HG03521 (cell line): ENCODE results near the gene ZNHIT3.

Experiments used
- ATAC-seq: cut with Tn5 transposase; IDR thresholded peaks from one replicate; pipeline ENCODE4 v1.9.1; 2021; ENCODE audit warnings: mild to moderate bottlenecking, moderate library complexity; ENCODE audit not compliant: unreplicated experiment

The ZNHIT3 gene

DNA sequence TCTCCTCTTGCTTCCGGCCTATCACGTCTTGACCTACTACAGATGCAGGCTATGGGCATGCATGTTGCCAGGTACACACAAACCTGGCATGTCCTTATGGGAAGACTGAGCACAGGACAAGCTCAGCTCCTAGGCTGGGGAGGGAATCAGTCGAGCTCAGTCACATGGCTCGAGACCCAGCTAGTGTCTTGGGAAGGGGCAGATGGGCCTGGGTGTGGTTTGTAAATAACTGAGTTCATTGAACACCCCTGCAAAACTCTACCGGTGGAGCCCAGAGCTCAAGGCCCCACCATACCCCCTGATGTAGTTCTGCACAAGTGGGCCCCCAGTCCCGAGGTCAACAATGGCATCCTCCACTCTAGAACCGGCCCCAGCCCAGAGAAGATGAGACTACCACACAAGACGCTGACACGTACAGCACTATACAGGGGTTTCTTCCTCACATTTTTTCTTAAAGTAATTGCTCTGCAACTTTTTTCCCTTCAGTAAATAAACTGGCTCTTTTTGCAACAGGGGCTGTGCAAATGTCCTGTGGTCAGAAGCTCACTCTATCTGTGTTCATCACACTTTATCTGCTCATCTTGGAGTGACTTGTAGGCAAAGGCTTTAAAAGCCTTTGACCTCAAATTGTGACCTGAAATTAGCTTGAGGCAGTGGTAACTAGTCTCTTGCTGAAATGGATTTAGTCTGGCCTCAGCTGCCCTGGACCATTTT is 22.9 kb downstream of the ZNHIT3 start:
- ATAC-seq: no peak

DNA sequence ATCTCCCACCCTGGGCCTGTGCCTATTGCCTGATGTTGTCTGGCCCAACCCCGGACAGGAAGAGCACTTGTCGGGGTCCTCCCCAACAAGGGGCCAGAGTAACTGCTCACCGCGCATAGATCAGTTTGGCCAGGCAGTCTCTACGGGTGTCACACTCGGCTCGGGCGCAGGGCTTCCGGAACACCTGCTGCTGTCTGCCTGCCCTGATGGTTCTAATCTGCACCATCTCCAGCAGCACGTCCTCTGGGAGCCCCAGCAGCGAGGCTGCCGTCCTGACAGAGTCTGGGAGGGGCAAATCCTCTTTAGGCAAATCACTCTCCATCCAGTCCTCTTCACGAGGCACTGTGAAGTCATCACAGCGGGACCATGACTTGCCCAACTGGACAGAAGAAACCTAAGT is 24.2 kb downstream of the ZNHIT3 start:
- no peak for ATAC-seq

- ATAC-seq: no peak
These were observed 24.7 kb downstream of the ZNHIT3 start for GRCh38 chr17:36511216-36511615.

GRCh38 chr17:36512641-36513040 is 26.2 kb downstream of the ZNHIT3 start:
- ATAC-seq: no peak

DNA sequence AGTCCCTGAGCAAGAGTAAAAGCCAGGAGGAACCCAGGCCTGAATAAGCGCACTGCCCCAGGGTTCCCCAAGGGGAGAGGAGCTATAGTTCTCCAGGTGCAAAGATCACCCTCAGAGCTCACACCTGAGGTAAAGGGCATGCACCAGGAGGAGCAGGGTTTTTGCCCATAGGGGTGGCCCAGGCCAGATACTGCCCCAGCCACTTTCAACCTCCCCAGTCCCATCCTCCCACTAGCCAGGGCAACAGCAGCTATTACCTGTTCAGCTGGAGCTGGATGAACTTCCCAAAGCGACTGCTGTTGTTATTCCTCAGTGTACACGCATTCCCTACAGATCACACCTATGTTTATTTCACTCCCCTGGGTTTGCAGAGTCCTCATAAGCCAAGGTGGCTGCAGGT is 28.4 kb downstream of the ZNHIT3 start:
- no peak for ATAC-seq

GRCh38 chr17:36515837-36516236 is 29.4 kb downstream of the ZNHIT3 start:
- no peak for ATAC-seq

DNA sequence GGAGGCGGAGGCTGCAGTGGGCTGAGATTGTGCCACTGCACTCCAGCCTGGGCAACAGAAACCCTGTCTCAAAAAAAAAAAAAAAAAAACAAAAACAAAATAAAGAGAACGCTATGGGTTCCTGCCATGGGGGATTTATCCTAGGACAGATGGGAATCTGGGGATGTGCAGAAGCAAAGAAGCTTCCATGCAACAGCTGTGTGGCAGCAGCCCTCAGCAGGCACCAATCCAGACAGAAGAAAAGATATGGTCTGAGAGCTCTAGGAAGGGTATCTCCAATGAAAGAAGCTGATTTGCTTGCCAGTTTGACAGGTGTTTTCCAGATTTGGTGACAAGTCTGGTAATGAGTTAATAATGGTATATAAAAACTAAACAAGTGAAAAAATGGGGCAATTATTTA is 36.6 kb downstream of the ZNHIT3 start:
- ATAC-seq: no peak

- ATAC-seq: no peak
These were observed 38.0 kb downstream of the ZNHIT3 start for GRCh38 chr17:36524428-36524876.

GRCh38 chr17:36525113-36525512 is 38.6 kb downstream of the ZNHIT3 start:
- no peak for ATAC-seq

GRCh38 chr17:36525888-36526287 is 39.4 kb downstream of the ZNHIT3 start:
- no peak for ATAC-seq

DNA sequence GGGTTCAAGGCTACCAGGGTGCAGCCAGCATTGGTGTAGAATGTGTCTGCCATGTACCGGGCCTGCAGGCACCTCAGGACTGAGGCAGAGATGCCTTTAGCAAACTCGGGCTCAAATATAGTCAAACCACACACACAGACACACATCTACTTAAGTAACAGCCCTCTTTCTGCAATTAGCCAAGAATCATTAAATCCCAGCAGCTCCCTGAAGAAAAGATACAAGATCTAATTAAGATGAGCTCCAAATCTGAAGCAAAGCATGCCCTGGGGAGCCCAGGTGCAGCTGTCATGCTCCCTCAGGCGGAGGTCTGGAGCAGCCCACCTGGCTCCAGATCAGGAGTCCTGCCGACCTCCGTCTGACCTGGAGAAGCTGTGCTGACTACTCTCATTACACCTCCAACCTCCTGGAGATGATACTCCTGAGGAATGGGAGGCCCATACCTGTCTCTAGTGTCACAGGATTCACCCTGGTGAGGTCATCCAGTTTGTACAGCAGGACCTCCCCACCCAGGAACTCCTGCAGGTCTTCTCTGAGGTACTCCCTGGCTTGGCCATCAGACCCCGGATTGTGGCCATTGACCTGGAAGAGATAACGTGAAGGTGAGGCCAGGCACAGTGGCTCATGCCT is 41.3 kb downstream of the ZNHIT3 start:
- no peak for ATAC-seq

DNA sequence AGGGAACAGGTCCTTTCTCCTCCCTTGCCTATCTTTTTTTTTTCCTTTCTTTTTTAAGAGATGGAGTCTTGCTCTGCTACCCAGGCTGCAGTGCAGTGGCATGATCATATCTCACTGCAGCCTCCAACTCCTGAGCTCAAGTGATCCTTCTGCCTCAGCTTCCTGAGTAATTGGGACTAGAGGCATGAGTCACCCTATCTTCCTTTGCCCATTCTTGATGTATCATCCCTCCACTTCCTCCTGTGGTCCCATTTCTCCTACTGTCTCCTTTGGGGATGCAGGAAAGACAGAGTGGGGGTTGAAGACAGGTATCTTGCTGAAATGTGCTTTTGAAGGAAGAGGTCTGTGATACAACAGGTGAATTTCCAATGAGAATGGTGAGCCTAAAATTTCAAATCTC is 42.6 kb downstream of the ZNHIT3 start:
- no peak for ATAC-seq

DNA sequence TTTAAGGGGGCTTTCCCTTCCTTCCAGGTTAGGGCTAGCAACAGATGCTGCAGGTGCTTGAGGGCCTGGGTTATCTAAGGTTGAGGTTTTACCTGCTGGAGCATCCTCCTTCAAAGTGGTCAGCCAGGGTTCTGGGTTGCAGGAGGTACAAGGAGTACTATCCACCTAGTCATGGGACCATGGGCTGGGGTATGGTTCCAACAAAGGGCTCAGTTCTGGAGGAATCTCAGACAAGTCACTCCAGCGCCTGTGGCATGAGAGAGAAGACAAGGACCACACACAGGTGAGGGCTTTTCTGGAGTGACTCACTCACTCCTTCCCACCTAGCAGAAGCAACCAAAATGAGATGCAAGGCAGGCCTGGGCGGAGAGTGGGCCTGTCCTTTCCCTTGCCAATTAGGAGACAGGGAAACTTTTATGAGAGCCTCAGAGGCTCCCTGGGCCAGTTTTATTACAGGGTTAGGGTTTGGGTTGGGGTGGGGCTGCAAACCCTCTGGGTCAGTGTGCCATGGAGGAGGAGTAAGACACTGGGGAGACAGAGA is 46.0 kb downstream of the ZNHIT3 start:
- ATAC-seq: no peak

- peak; percentile 13 for ATAC-seq
These were observed 47.7 kb downstream of the ZNHIT3 start for GRCh38 chr17:36533935-36534839.

DNA sequence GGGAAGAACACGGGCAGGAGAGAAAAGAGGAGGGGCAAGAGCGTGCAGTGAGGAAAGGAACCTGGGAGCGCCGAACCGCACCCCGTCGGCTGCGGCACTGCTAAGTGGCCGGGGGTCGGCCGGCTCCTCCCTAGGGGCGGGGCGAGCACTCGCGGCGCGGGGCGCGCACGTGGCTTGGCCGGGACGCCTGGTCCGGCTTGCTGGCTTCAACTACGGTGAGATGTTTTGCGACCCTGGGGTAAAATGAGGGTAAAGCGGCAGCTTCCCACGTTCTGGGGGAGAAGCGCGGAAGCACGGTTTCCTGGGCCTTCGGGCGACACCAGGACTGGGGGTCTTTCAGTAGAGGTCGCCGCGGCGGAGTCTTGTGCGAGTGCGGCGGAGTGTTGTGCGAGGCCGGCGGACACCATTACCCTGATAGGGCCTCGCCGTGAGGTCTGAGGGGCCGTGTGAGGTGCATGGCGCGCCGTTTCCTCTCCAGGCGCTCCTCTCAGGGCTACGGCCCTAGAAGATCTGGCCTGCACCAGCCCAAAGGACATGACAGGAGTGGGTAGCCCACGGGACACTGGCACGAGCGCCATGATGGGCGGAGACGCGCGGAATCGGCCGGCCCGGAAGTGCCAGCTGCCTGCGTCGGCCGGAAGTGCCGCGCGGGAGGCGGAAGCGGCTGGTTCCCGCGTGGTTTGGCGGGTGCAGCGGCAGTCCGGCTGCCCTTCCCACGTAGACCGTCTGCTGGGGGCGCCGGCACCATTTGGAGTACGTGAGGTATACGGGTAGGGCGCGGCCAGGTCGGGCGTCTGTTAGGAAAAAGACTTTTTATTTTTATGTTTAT is 48.6 kb downstream of the ZNHIT3 start, which contains the start of the genes MYO19 and PIGW:
MYO19 (minus strand) TSS at position 29 of the 829 bp plus-strand sequence. CDS start 2,330 bp downstream, outside the sequence.
PIGW (plus strand) TSS at position 148 of the 829 bp plus-strand sequence. CDS start 2,115 bp downstream, outside the sequence.
- peak; percentile 79 for ATAC-seq

GRCh38 chr17:36535669-36536081 is 49.2 kb downstream of the ZNHIT3 start:
- peak; percentile 6 for ATAC-seq

- ATAC-seq: no peak
These were observed 54.2 kb downstream of the ZNHIT3 start for GRCh38 chr17:36540696-36541095.

GRCh38 chr17:36542755-36543154 is 56.3 kb downstream of the ZNHIT3 start:
- no peak for ATAC-seq

DNA sequence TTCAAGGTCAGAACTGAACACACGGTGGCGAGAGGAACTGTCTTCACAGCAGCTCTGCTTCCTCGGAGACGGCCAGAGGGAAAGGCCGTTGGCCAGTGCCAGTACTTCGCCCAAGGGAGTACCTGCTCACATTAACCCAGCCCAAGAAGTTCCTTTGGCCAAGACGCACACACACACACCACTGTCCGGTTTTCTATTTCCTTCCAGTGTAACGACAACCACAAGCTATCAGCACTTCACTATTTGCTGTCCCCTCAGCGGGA is 57.5 kb downstream of the ZNHIT3 start:
- no peak for ATAC-seq

- peak; percentile 45 for ATAC-seq
These were observed 58.0 kb downstream of the ZNHIT3 start, which contains the start of gene GGNBP2 for GRCh38 chr17:36544307-36545076. GGNBP2 (plus strand) TSS chr17:36544919; CDS start chr17:36545725, 806 bp downstream.
